ENCODE data around the gene GSC.
A peak's percentile ranks its signal among the peaks of the same experiment; 100 is the strongest.

DNA sequence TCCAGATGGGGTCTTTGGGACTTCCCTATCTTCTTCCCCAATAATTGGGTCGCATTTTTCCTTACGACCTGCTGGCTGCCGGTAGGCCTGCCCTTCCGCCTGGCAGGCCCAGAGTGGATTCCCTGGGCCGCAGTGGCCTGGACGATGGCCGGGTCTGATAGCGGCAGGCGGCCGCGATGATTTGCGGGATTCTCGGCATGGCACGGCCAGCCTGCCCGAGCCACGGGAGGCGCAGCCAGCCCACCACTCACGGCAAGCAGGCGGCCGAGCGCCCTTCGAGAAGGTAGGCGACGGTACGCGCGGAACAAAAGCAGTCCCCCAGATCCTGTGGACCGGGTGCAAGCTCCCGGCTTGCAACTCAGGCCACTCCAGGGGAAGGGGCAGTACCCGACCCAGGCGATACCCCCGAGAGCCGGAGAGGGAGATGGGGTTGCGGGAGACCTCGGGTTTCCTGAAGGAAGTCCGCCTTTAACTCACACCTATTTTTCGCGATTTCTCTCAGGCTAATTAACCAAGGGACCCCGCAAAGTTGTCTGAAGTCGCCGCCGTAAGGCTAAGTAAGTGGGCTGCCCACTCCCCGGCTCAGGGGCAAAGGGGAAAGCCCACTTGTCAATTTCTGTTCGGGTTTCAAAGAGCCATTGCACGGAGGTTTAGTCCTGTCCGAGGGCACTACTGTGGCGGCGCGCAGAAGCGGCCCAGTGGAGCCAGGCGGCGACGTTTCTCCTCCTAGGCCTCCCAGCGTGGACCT is 1.4 kb upstream of the GSC start:
- TF ChIP-seq, protein P1, sequence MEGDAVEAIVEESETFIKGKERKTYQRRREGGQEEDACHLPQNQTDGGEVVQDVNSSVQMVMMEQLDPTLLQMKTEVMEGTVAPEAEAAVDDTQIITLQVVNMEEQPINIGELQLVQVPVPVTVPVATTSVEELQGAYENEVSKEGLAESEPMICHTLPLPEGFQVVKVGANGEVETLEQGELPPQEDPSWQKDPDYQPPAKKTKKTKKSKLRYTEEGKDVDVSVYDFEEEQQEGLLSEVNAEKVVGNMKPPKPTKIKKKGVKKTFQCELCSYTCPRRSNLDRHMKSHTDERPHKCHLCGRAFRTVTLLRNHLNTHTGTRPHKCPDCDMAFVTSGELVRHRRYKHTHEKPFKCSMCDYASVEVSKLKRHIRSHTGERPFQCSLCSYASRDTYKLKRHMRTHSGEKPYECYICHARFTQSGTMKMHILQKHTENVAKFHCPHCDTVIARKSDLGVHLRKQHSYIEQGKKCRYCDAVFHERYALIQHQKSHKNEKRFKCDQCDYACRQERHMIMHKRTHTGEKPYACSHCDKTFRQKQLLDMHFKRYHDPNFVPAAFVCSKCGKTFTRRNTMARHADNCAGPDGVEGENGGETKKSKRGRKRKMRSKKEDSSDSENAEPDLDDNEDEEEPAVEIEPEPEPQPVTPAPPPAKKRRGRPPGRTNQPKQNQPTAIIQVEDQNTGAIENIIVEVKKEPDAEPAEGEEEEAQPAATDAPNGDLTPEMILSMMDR (IDR thresholded peaks at IDR 0.05; ENCODE audit: insufficient read depth, low read depth, low read length): no peak
- TF ChIP-seq EZH2 (IDR thresholded peaks at IDR 0.05; ENCODE audit: insufficient read depth, low read length): peak; percentile 99

Data from astrocyte (in vitro differentiated cells and primary cell).